Adrenal gland (tissue), 12 donors: ENCODE results near the gene RNH1. TPM values are rescaled to one million over a fixed set of nuclear protein-coding genes. Genes with fewer than 3 reads are reported as not detected.

Experiments used
- DNase-seq, 7 donors: peaks; one replicate each; pipeline ENCODE4 v3.0.0-alpha.2; 2019 to 2020
- H3K27ac ChIP-seq, 5 donors: fragments of 200-600 bp; sonication (generic) in 4 of 5; 1 replicate in 3 of 5; 2 replicates in 2 of 5; pipeline versions ENCODE4 v1.5.1 to v1.8.0; 2016 to 2020; ENCODE audit warnings: mild to moderate bottlenecking in 1 of 5
- H3K27me3 ChIP-seq: fragments of 200-600 bp; 2 replicates; pipeline ENCODE4 v1.8.0; 2021
- H3K36me3 ChIP-seq, 2 donors: fragments of 200-600 bp; replicated peaks in 1 of 2; 1 replicate in 1 of 2; 2 replicates in 1 of 2; pipeline versions ENCODE4 v1.5.1 to v1.8.0; 2018 to 2022
- H3K4me1 ChIP-seq, 2 donors: fragments of 200-600 bp; replicated peaks in 1 of 2; 1 replicate in 1 of 2; 2 replicates in 1 of 2; pipeline versions ENCODE4 v1.5.1 to v1.8.0; 2018 to 2021
- H3K4me3 ChIP-seq, 4 donors: fragments of 200-600 bp; sonication (generic) in 3 of 4; one replicate each; pipeline ENCODE4 v1.5.1; 2016 to 2018
- H3K9me3 ChIP-seq, 3 donors: fragments of 200-600 bp; sonication (generic) in 1 of 3; replicated peaks in 1 of 3; 1 replicate in 2 of 3; 2 replicates in 1 of 3; pipeline versions ENCODE4 v1.5.1 to v1.8.0; 2016 to 2021
- CTCF ChIP-seq, 6 experiments: fragments of 450-650 bp in 4 of 6; fragments of 200-600 bp in 2 of 6; sonication (generic) in 1 of 6; IDR thresholded peaks; 1 replicate in 5 of 6; 2 replicates in 1 of 6; pipeline versions ENCODE4 v1.5.1 to v1.8.0; 2016 to 2021; ENCODE audit warnings: antibody characterized with exemption in 6 of 6, mild to moderate bottlenecking in 2 of 6, moderate library complexity in 1 of 6
- POLR2A ChIP-seq, 2 donors: fragments of 450-650 bp; IDR thresholded peaks; one replicate each; pipeline ENCODE4 v1.6.1; 2017; ENCODE audit warnings: antibody characterized with exemption in 2 of 2, mild to moderate bottlenecking in 2 of 2, moderate library complexity in 1 of 2
- WGBS, 4 donors: extraction: QIAGEN DNeasy Blood & Tissue Kit in 2 of 4; methylation state at CpG; one replicate each; pipeline versions ENCODE4 v1.1.5 to v1.1.7; 2013 to 2017; 5-methylcytosine and 5-hydroxymethylcytosine counted together
- intact Hi-C, 2 donors: fragments of 100-400 bp; cut with DNase I; formaldehyde crosslinking; loops; one replicate each; pipeline versions ENCODE4 v1.14.1 to v1.15.0; 2022 to 2023
- polyA plus RNA-seq, 3 donors: library from polyadenylated mRNA; stranded (reverse); fragments of 200-250 nt in 2 of 3; fragments of 350-450 nt in 1 of 3; fragmentation: Illumina TruSeq in 1 of 3; extraction: RNeasy Lipid Tissue Mini Kit (QIAGEN cat#74804) in 1 of 3; gene quantifications; one replicate each; pipeline ENCODE4 v1.2.3, GENCODE V29; 2013 to 2014
- total RNA-seq, 9 donors: library from RNA; depleted of rRNA in 4 of 9; stranded (reverse); fragments of >200 nt in 4 of 9; fragments of 120-200 nt in 1 of 9; fragmentation: NEBNext Ultra II Directional in 1 of 9; extraction: Animal tissue kit (Norgen Biotek cat#: 25700) in 1 of 9; gene quantifications; one replicate each; pipeline versions ENCODE4 v1.1.0 to v1.2.4, GENCODE V29; 2013 to 2023
- donor health status: healthy with polysubstance abuse.
- donor health status: Bipolar disorder and iron deficiency.
- donor health status: DM: yes; HTN: yes; CAD: no.
- donor health status: DM: no; HTN: no; CAD: no.
- donor health status: DM: no; HTN: no; CAD: no.
- donor health status: DM: yes; HTN: yes; CAD: no.

Gene RNH1
- total and polyA plus RNA-seq, 12 donors: 36.3 to 342 (median 205) TPM

- H3K36me3 ChIP-seq: peaks cover 0 to 80% of the 10 kb centered on the region in 2 donors
Observed at GRCh38 chr11:498297-499181, 8.5 kb downstream of the RNH1 start.

GRCh38 chr11:497565-498296 lies 9.3 kb downstream of the RNH1 start:
- Histone ChIP-seq H3K36me3 (peaks cover 0 to 87% of the 10 kb centered on the region in 2 donors), H3K27me3 (no peaks in the 10 kb centered on the region), H3K4me3 (no peak overlapping the region), H3K4me1 (peaks cover 0 to 3% of the 10 kb centered on the region in 2 donors), H3K27ac (no peak overlapping the region), H3K9me3 (no peaks in the 10 kb centered on the region)
- peak in 1 of 7 donors; percentile 18 for DNase-seq
- WGBS, 4 donors: 93 to 96% (median 95%) methylated on average over 27 to 31 of the region's 31 CpGs
- intact Hi-C loops: no loop called here
- TF ChIP-seq POLR2A (IDR thresholded peaks at IDR 0.05) (no peak), CTCF (IDR thresholded peaks at IDR 0.05) (no peak)

More at GRCh38 chr11:498297-499181, 8.5 kb downstream of the RNH1 start:
- peaks cover 3 to 11% of the 10 kb centered on the region in 2 donors for H3K4me1 ChIP-seq
- intact Hi-C loops: no loop called here
- TF ChIP-seq POLR2A (IDR thresholded peaks at IDR 0.05) (no peak), CTCF (IDR thresholded peaks at IDR 0.05) (no peak)
- H3K9me3 ChIP-seq: no peaks in the 10 kb centered on the region
- H3K4me3 ChIP-seq: no peak overlapping the region
- DNase-seq: peak in 1 of 7 donors; percentile 33
- H3K27ac ChIP-seq: peak overlapping the region in 2 of 5 donors; percentile 17 to 45
- H3K27me3 ChIP-seq: no peaks in the 10 kb centered on the region
- 72 to 86% (median 79%) methylated on average over 7 to 39 of the region's 39 CpGs for WGBS, 4 donors

- Histone ChIP-seq H3K4me3 (no peak overlapping the region), H3K9me3 (no peaks in the 10 kb centered on the region), H3K36me3 (peaks cover 0 to 87% of the 10 kb centered on the region in 2 donors), H3K27ac (no peak overlapping the region), H3K27me3 (no peaks in the 10 kb centered on the region), H3K4me1 (no peaks in the 10 kb centered on the region)
- peak in 1 of 7 donors; percentile 13 for DNase-seq
- 94 to 97% (median 96%) methylated on average over 34 of the region's 34 CpGs for WGBS, 4 donors
- intact Hi-C loops: no loop called here
- no peak for TF ChIP-seq POLR2A (IDR thresholded peaks at IDR 0.05)
Observed at GRCh38 chr11:496834-497564, 10.0 kb downstream of the RNH1 start.

GRCh38 chr11:495537-495931 lies 11.5 kb downstream of the RNH1 start:
- DNase-seq: no peak
- peaks cover 0 to 76% of the 10 kb centered on the region in 2 donors for H3K36me3 ChIP-seq

More at GRCh38 chr11:495537-495931, 11.5 kb downstream of the RNH1 start:
- Histone ChIP-seq H3K27me3 (no peaks in the 10 kb centered on the region), H3K4me1 (no peaks in the 10 kb centered on the region), H3K9me3 (no peaks in the 10 kb centered on the region), H3K27ac (peak overlapping the region in 2 of 5 donors; percentile 3 to 29), H3K4me3 (no peak overlapping the region)
- WGBS, 4 donors: 68 to 87% (median 75%) methylated on average over 6 to 10 of the region's 10 CpGs
- TF ChIP-seq CTCF (IDR thresholded peaks at IDR 0.05) (no peak), POLR2A (IDR thresholded peaks at IDR 0.05) (no peak)
- intact Hi-C loops: no loop called here
